GM10248 (cell line): ENCODE measurements around the gene CAMKK2.
"Not testable (repeated sequence)": the region's sequence is repeated elsewhere in the genome, so short reads cannot be mapped to it uniquely, and the experiment has no call there.

Source experiments
- CTCF ChIA-PET: fragments of 300-600 bp; sonication (Branson Sonifier 250); formaldehyde crosslinking; extraction: SDS; loops from one replicate; lab custom pipeline; 2021; ENCODE audit warnings: antibody characterized with exemption; lab: Yijun Ruan, JAX
- POLR2A ChIA-PET: fragments of 350-650 bp; sonication (Branson Sonifier 250); formaldehyde crosslinking; extraction: SDS; loops from one replicate; lab custom pipeline; 2020; ENCODE audit warnings: antibody characterized with exemption; lab: Yijun Ruan, JAX
- DNase-seq: peaks from one replicate; pipeline ENCODE4 v3.0.0; 2012; ENCODE audit errors: extremely low spot score
- CTCF ChIP-seq: IDR thresholded peaks from 2 replicates; pipeline ENCODE4 v1.5.1; 2012; ENCODE audit warnings: mild to moderate bottlenecking, low read depth; ENCODE audit errors: extremely low read depth, missing control alignments, control extremely low read depth

CAMKK2 gene

DNA sequence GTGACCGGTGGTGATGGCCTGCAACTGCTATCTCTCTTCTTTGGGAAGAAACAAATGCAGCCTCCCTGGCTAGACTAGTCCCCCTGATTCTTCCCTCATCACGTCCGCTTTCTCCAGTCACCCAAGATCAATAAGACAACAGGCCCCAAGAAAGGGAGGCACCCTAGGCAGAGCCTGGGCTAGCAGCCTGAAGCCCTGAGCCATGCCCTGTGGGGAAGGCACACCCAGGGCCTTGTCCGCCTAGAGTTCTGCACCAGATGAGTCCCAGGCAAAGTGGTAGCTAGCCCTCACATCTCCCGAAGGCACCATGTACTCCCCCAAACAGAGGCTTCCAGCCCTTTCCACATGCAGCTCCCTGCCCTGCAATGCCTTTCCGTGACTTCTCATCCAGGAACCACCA is 35.1 kb downstream of the CAMKK2 start:
- POLR2A ChIA-PET, result interaction anchor here (0.6 kb wide), 2 partner anchors 61 to 202 kb away, joined by 3 to 4 read pairs; no protein-coding TSS in a partner anchor
- TF ChIP-seq CTCF, result no peak

GRCh38 chr12:121260091-121260490 is 36.4 kb downstream of the CAMKK2 start:
- TF ChIP-seq CTCF, result no peak
- CTCF ChIA-PET, result no interaction called here
- POLR2A ChIA-PET, result no interaction called here
- no peak for DNase-seq

More for the DNA sequence above, 35.1 kb downstream of the CAMKK2 start:
- CTCF ChIA-PET, result interaction anchor here (1.0 kb wide), 1 partner anchor 9 kb away, joined by 3 read pairs; no protein-coding TSS in a partner anchor
- DNase-seq, result no peak

DNA sequence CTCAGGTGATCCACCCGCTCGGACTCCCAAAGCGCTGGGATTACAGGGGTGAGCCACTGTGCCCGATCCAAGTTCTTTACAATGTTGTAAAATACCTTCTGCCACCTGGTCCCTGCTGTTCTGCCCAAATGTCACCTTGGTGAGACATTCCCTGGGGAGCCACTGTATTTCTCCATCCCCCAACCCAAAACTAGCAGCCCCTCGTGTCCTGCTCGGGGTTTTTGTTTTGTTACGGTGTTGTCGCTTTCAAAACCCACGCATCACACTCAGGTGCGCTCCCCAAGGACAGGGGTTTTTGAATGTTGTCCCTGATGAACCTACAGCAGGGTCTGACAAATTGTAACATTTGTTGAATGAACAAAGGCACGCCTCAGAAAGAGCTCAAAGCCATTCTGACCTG is 37.4 kb downstream of the CAMKK2 start:
- POLR2A ChIA-PET, result no interaction called here
- CTCF ChIA-PET, result interaction anchor here (1.9 to 2.1 kb wide), 2 partner anchors 12 to 20 kb away, joined by 7 to 9 read pairs; no protein-coding TSS in a partner anchor
- TF ChIP-seq CTCF, result no peak
- DNase-seq, result no peak

- DNase-seq, result not testable (repeated sequence)
- ChIA-PET CTCF (interaction anchor here (1.2 to 2.1 kb wide), 4 partner anchors 9 to 37 kb away, joined by 3 to 9 read pairs (median 6); no protein-coding TSS in a partner anchor), POLR2A (interaction anchor here (0.6 to 0.7 kb wide), 3 partner anchors 23 to 542 kb away, joined by 3 to 6 read pairs (median 3); no protein-coding TSS in a partner anchor)
Measured at GRCh38 chr12:121257704-121258449, 38.6 kb downstream of the CAMKK2 start.

GRCh38 chr12:121255433-121255832 is 41.1 kb downstream of the CAMKK2 start:
- no peak for DNase-seq
- ChIA-PET POLR2A (no interaction called here), CTCF (interaction anchor here (2.5 kb wide), 1 partner anchor 17 kb away, joined by 8 read pairs; no protein-coding TSS in a partner anchor)
- TF ChIP-seq CTCF, result no peak

- CTCF ChIA-PET, result interaction anchor here (2.5 kb wide), 1 partner anchor 15 kb away, joined by 8 read pairs; no protein-coding TSS in a partner anchor
Measured at GRCh38 chr12:121253638-121254335, 42.7 kb downstream of the CAMKK2 start.

More at GRCh38 chr12:121253638-121254335, 42.7 kb downstream of the CAMKK2 start:
- TF ChIP-seq CTCF, result no peak
- POLR2A ChIA-PET, result no interaction called here
- no peak for DNase-seq
